Caco-2 (cell line): ENCODE measurements around the gene SLC1A7. TPM values are rescaled to one million over a fixed set of nuclear protein-coding genes. Genes with fewer than 3 reads are reported as not detected.

Experiments
- BruUV-seq: library from RNA; stranded (reverse); fragments of 400-500 nt; replicated peaks from 2 replicates; lab custom pipeline; 2021; lab: Mats Ljungman, UMichigan
- CTCF ChIA-PET: fragments of 300-600 bp; sonication (Branson Sonifier 250); formaldehyde crosslinking; loops from one replicate; lab custom pipeline; 2022; ENCODE audit warnings: antibody characterized with exemption; lab: Charles Lee
- POLR2A ChIA-PET: fragments of 300-600 bp; sonication (Branson Sonifier 250); formaldehyde crosslinking; loops from one replicate; lab custom pipeline; 2022; ENCODE audit warnings: antibody characterized with exemption; lab: Charles Lee
- DNase-seq, 2 experiments: peaks; one replicate each; pipeline versions ENCODE4 v3.0.0 to v3.0.0-alpha.2; 2020 to 2022
- H3K27me3 ChIP-seq: replicated peaks from 2 replicates; pipeline ENCODE4 v1.6.0; 2011; ENCODE audit warnings: low read length; ENCODE audit not compliant: control insufficient read depth, insufficient read depth
- H3K36me3 ChIP-seq: 2 replicates; pipeline ENCODE4 v1.5.1; 2011; ENCODE audit warnings: low read length; ENCODE audit not compliant: control insufficient read depth, insufficient read depth
- H3K4me1 ChIP-seq: fragments of 250-450 bp; sonication (Bioruptor Pico); 2 replicates; pipeline ENCODE4 v1.5.1; 2020; ENCODE audit warnings: mild to moderate bottlenecking
- H3K4me3 ChIP-seq: 2 replicates; pipeline ENCODE4 v1.5.1; 2011; ENCODE audit warnings: low read depth, mild to moderate bottlenecking, control low read depth, low read length
- H3K9me3 ChIP-seq: fragments of 250-450 bp; sonication (Bioruptor Pico); 2 replicates; pipeline ENCODE4 v1.5.1; 2020; ENCODE audit warnings: mild to moderate bottlenecking, moderate library complexity
- H3K27ac Mint-ChIP-seq: one replicate; pipeline ENCODE4 v1.8.0; 2022; ENCODE audit warnings: mixed read lengths; ENCODE audit not compliant: unreplicated experiment
- H3K27me3 Mint-ChIP-seq: one replicate; pipeline ENCODE4 v1.8.0; 2022; ENCODE audit warnings: mixed read lengths; ENCODE audit not compliant: insufficient read depth, unreplicated experiment
- H3K36me3 Mint-ChIP-seq: one replicate; pipeline ENCODE4 v1.8.0; 2022; ENCODE audit warnings: mild to moderate bottlenecking, mixed read lengths; ENCODE audit not compliant: insufficient read depth, unreplicated experiment
- H3K4me1 Mint-ChIP-seq: one replicate; pipeline ENCODE4 v1.8.0; 2022; ENCODE audit warnings: low read depth, mixed read lengths; ENCODE audit not compliant: unreplicated experiment
- H3K4me3 Mint-ChIP-seq: one replicate; pipeline ENCODE4 v1.8.0; 2022; ENCODE audit warnings: mild to moderate bottlenecking, moderate library complexity, mixed read lengths; ENCODE audit not compliant: unreplicated experiment
- H3K9me3 Mint-ChIP-seq: one replicate; pipeline ENCODE4 v1.8.0; 2022; ENCODE audit warnings: mixed read lengths; ENCODE audit not compliant: unreplicated experiment
- intact Hi-C: fragments of 100-400 bp; cut with micrococcal nuclease; formaldehyde crosslinking; loops from one replicate; pipeline ENCODE4 v1.10.0; 2022; ENCODE audit not compliant: unreplicated experiment
- total RNA-seq: library from RNA; stranded (reverse); gene quantifications from 2 replicates; pipeline ENCODE4 v1.2.3, GENCODE V29; 2022
- TF ChIP-seq, protein P1 (sequence below), 2 experiments: fragments of 200-600 bp in 1 of 2; IDR thresholded peaks; 1 replicate in 1 of 2; 2 replicates in 1 of 2; pipeline versions ENCODE4 v1.5.1 to v1.8.0; 2011 to 2022; ENCODE audit warnings: antibody characterized with exemption in 1 of 2, control low read depth in 1 of 2, inconsistent platforms in 1 of 2, low read depth in 1 of 2, low read length in 1 of 2, mild to moderate bottlenecking in 1 of 2, moderate library complexity in 1 of 2; ENCODE audit not compliant: insufficient read depth in 1 of 2, severe bottlenecking in 1 of 2, unreplicated experiment in 1 of 2

Gene SLC1A7
- total RNA-seq, 1 experiment from 2014 or later, result not detected

DNA sequence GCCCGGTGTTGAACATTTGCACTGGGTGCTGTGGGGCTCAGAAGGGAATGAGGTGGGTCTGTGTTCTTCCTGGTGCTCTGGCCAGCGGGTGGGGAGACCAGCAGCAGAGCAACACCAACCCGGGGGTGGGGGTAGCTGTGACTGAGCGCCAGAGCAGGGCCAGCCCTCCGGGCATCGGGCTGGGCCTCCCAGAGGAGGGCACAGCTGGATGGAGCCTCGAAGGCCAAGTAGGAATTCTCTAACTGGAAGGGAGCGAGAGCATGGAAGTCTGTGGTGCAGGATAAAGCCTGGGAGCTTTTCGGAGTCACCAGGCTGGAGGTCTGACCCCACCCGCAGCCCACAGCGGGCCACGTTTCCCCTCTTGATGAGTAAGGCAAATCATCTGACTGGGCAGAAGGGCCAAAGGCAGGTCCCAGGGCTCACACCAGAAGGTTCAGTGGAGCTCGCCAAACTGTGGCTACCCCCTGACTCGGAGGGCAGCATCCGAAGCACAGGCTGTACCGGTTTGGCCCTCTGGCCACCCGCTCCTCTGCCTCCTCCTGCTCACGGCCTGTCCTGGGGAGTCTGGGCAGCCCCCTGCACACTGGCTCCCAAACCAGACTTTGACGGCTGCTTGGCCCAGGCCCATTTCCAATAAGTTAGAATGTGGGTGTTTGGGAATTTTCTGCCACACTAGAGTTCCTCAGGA, 18.8 kb downstream of the SLC1A7 start:
- DNase-seq, result no peak
- intact Hi-C loops, result loop anchor here (5.0 kb wide), 1 partner anchor 59 kb away; no protein-coding TSS in a partner anchor
- CTCF ChIA-PET, result no interaction called here
- no peaks in the 10 kb centered on the region for H3K36me3 ChIP-seq
- Mint-ChIP-seq H3K4me1 (no peaks in the 10 kb centered on the region), H3K9me3 (no peaks in the 10 kb centered on the region), H3K27ac (no peak overlapping the region), H3K27me3 (no peaks in the 10 kb centered on the region), H3K4me3 (no peak overlapping the region), H3K36me3 (no peaks in the 10 kb centered on the region)
- POLR2A ChIA-PET, result no interaction called here
- no TSS peak for BruUV-seq
- no peak overlapping the region for H3K4me3 ChIP-seq
- TF ChIP-seq, protein P1, sequence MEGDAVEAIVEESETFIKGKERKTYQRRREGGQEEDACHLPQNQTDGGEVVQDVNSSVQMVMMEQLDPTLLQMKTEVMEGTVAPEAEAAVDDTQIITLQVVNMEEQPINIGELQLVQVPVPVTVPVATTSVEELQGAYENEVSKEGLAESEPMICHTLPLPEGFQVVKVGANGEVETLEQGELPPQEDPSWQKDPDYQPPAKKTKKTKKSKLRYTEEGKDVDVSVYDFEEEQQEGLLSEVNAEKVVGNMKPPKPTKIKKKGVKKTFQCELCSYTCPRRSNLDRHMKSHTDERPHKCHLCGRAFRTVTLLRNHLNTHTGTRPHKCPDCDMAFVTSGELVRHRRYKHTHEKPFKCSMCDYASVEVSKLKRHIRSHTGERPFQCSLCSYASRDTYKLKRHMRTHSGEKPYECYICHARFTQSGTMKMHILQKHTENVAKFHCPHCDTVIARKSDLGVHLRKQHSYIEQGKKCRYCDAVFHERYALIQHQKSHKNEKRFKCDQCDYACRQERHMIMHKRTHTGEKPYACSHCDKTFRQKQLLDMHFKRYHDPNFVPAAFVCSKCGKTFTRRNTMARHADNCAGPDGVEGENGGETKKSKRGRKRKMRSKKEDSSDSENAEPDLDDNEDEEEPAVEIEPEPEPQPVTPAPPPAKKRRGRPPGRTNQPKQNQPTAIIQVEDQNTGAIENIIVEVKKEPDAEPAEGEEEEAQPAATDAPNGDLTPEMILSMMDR (IDR thresholded peaks at IDR 0.05; ENCODE audit: insufficient read depth in 1 of 2, low read depth in 1 of 2, low read length in 1 of 2, severe bottlenecking in 1 of 2, unreplicated experiment in 1 of 2), result no peak
- H3K4me1 ChIP-seq, result peaks cover 13% of the 10 kb centered on the region
- no peaks in the 10 kb centered on the region for H3K9me3 ChIP-seq
- H3K27me3 ChIP-seq, result no peaks in the 10 kb centered on the region

DNA sequence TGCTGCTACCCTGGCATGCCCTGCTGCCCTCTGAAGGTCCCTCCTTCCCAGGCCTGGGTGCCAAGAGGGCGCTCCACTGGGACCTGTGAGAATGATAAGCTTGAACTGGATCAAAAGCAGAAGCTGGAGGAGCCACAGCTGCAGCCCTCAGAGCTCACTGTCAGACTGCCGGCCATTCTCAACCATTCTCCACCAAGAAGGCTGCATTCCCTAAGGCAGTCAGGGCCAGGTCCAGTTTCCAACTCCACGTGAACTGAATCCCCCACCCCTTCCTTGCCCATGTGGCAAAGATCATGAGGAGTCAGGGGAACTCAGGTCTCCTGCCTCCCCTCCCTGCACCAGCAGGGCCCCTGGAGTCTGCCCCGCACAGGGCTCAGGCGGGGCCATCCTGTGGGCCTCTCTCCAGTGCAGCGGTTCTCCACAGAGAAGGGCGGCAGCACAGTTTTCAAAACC, 19.5 kb downstream of the SLC1A7 start:
- POLR2A ChIA-PET, result no interaction called here
- H3K4me3 ChIP-seq, result no peak overlapping the region
- H3K4me1 ChIP-seq, result peaks cover 15% of the 10 kb centered on the region
- intact Hi-C loops, result loop anchor here (5.0 kb wide), 1 partner anchor 59 kb away; no protein-coding TSS in a partner anchor
- CTCF ChIA-PET, result no interaction called here
- H3K36me3 ChIP-seq, result no peaks in the 10 kb centered on the region
- Mint-ChIP-seq H3K27me3 (no peaks in the 10 kb centered on the region), H3K4me1 (no peaks in the 10 kb centered on the region), H3K9me3 (no peaks in the 10 kb centered on the region), H3K36me3 (no peaks in the 10 kb centered on the region), H3K4me3 (no peak overlapping the region), H3K27ac (no peak overlapping the region)
- TF ChIP-seq, protein P1 (IDR thresholded peaks at IDR 0.05; ENCODE audit: insufficient read depth in 1 of 2, low read depth in 1 of 2, low read length in 1 of 2, severe bottlenecking in 1 of 2, unreplicated experiment in 1 of 2), result no peak
- BruUV-seq, result no TSS peak
- H3K27me3 ChIP-seq, result no peaks in the 10 kb centered on the region
- DNase-seq, result no peak
- H3K9me3 ChIP-seq, result no peaks in the 10 kb centered on the region

DNA sequence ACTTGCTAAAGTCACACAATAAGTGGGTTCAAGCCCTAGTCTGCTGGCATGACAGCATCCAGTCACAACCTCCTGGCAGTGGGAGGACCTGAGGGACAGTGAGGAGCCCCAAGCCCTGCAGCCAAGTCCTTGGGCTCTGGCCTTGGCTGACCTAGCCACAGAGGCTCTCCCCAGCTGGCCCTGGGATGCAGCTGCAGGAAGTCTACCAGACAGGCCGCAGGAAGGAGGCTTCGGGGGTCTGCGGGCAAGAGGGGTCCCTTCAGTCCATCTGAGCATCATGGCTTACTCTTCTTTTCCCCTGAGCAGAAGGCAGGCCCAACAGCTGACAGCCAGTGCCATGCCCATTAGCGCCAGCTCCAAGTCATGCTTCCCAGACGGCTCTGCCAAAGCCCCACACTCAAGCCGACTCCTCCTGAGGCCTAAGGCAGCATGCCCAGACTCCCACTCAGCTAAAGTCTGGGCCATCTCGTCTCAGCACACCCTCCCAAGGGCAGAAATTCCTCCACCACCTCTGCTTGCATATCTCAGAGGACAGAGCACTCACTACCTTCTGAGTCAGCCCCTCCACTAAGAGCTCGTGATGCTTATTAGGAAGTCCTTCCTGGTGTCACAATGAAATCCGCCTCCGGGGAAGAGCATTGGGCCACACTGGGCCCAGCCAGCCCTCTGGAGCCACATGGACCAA, 20.1 kb downstream of the SLC1A7 start:
- CTCF ChIA-PET, result no interaction called here
- Mint-ChIP-seq H3K27ac (no peak overlapping the region), H3K4me3 (no peak overlapping the region), H3K4me1 (peaks cover 6% of the 10 kb centered on the region), H3K36me3 (no peaks in the 10 kb centered on the region), H3K9me3 (no peaks in the 10 kb centered on the region), H3K27me3 (no peaks in the 10 kb centered on the region)
- POLR2A ChIA-PET, result no interaction called here
- no peaks in the 10 kb centered on the region for H3K36me3 ChIP-seq
- H3K9me3 ChIP-seq, result no peaks in the 10 kb centered on the region
- no peak for DNase-seq
- peaks cover 21% of the 10 kb centered on the region for H3K4me1 ChIP-seq
- intact Hi-C loops, result loop anchor here (5.0 kb wide), 1 partner anchor 60 kb away; no protein-coding TSS in a partner anchor
- no TSS peak for BruUV-seq
- no peak overlapping the region for H3K4me3 ChIP-seq
- no peaks in the 10 kb centered on the region for H3K27me3 ChIP-seq
- TF ChIP-seq, protein P1 (IDR thresholded peaks at IDR 0.05; ENCODE audit: insufficient read depth in 1 of 2, low read depth in 1 of 2, low read length in 1 of 2, severe bottlenecking in 1 of 2, unreplicated experiment in 1 of 2), result no peak
